CD4-positive, alpha-beta T cell (primary cell): Measurements from ENCODE around the gene ZNF486. TPM values are rescaled to one million over a fixed set of nuclear protein-coding genes. Genes with fewer than 3 reads are reported as not detected.
"Not testable (repeated sequence)": the region's sequence is repeated elsewhere in the genome, so short reads cannot be mapped to it uniquely, and the experiment has no call there.

ENCODE experiments used
- ATAC-seq: fragments of 200-7000 bp; cut with Tn5 transposase; one replicate; pipeline ENCODE4 v1.10.0; 2022; ENCODE audit warnings: mild to moderate bottlenecking; ENCODE audit not compliant: poor library complexity
- CTCF ChIA-PET: fragments of 350-600 bp; sonication (Branson Sonifier 250); formaldehyde crosslinking; loops from one replicate; lab custom pipeline; 2021; ENCODE audit warnings: antibody characterized with exemption, inconsistent platforms; lab: Charles Lee
- POLR2A ChIA-PET: fragments of 350-600 bp; sonication (Branson Sonifier 250); formaldehyde crosslinking; loops from one replicate; lab custom pipeline; 2021; ENCODE audit warnings: antibody characterized with exemption, inconsistent platforms; lab: Charles Lee
- DNase-seq, 14 experiments: peaks; one replicate each; pipeline ENCODE4 v3.0.0-alpha.2; 2013 to 2020; ENCODE audit warnings: mixed read lengths in 2 of 14
- H3K27ac ChIP-seq, 2 donors: one replicate each; pipeline versions ENCODE4 v1.5.1 to v1.7.0; 2013; ENCODE audit warnings: low read length in 2 of 2, low read depth in 1 of 2, mild to moderate bottlenecking in 1 of 2
- H3K27me3 ChIP-seq, 2 experiments: 1 replicate in 1 of 2; 2 replicates in 1 of 2; pipeline versions ENCODE4 v1.6.1 to v1.7.0; 2013; ENCODE audit warnings: low read length in 2 of 2, control low read depth in 1 of 2, mild to moderate bottlenecking in 1 of 2, moderate library complexity in 1 of 2; ENCODE audit not compliant: insufficient read depth in 2 of 2, control insufficient read depth in 1 of 2
- H3K36me3 ChIP-seq: one replicate; pipeline ENCODE4 v1.6.1; 2013; ENCODE audit warnings: low read length, control low read depth; ENCODE audit not compliant: insufficient read depth
- H3K4me1 ChIP-seq: one replicate; pipeline ENCODE4 v1.6.1; 2013; ENCODE audit warnings: low read length, control low read depth; ENCODE audit not compliant: insufficient read depth
- H3K4me3 ChIP-seq: one replicate; pipeline ENCODE4 v1.5.1; 2013; ENCODE audit warnings: mild to moderate bottlenecking, low read length, moderate library complexity
- H3K9me3 ChIP-seq, 2 experiments: 1 replicate in 1 of 2; 2 replicates in 1 of 2; pipeline versions ENCODE4 v1.6.1 to v1.7.0; 2013; ENCODE audit warnings: low read length in 2 of 2, mild to moderate bottlenecking in 2 of 2, control low read depth in 1 of 2, moderate library complexity in 1 of 2; ENCODE audit not compliant: control insufficient read depth in 1 of 2, insufficient read depth in 1 of 2
- H3K27ac Mint-ChIP-seq: one replicate; pipeline ENCODE4 v1.8.0; 2020; ENCODE audit warnings: mixed read lengths
- H3K27me3 Mint-ChIP-seq: one replicate; pipeline ENCODE4 v1.8.0; 2021; ENCODE audit warnings: mixed read lengths
- H3K36me3 Mint-ChIP-seq: one replicate; pipeline ENCODE4 v1.8.0; 2021; ENCODE audit warnings: low read depth, mixed read lengths
- H3K4me1 Mint-ChIP-seq: one replicate; pipeline ENCODE4 v1.8.0; 2021; ENCODE audit warnings: low read depth, mixed read lengths
- H3K4me3 Mint-ChIP-seq: one replicate; pipeline ENCODE4 v1.8.0; 2020; ENCODE audit warnings: mild to moderate bottlenecking, mixed read lengths
- H3K9me3 Mint-ChIP-seq: one replicate; pipeline ENCODE4 v1.8.0; 2020; ENCODE audit warnings: mixed read lengths
- CTCF ChIP-seq: fragments of 200-600 bp; IDR thresholded peaks from one replicate; pipeline ENCODE4 v1.8.0; 2022; ENCODE audit warnings: antibody characterized with exemption, mild to moderate bottlenecking
- intact Hi-C, 2 experiments: fragments of 100-400 bp; cut with DNase I in 1 of 2; cut with micrococcal nuclease in 1 of 2; formaldehyde crosslinking; loops; one replicate each; pipeline versions ENCODE4 v1.15.1 to v1.9.0; 2023 to 2025; cut with DNase I, micrococcal nuclease
- total RNA-seq, 174 experiments: library from RNA in 2 of 174; stranded (reverse) in 2 of 174; gene quantifications; one replicate each; pipeline ENCODE4 v1.2.3 and lab custom pipeline; 2021 to 2026

The ZNF486 gene
- total RNA-seq, 2 experiments from 2014 or later: 3.0 to 3.8 TPM

GRCh38 chr19:20209051-20209450 is 42.0 kb downstream of the ZNF486 start:
- Histone ChIP-seq H3K4me3 (no peak overlapping the region), H3K27ac (no peak overlapping the region), H3K27me3 (no peaks in the 10 kb centered on the region), H3K36me3 (no peaks in the 10 kb centered on the region), H3K9me3 (peaks cover 8 to 11% of the 10 kb centered on the region in 2 experiments), H3K4me1 (no peaks in the 10 kb centered on the region)
- peaks cover 22% of the 10 kb centered on the region for H3K36me3 Mint-ChIP-seq
- no peak for TF ChIP-seq CTCF
- H3K27me3 Mint-ChIP-seq: no peaks in the 10 kb centered on the region
- peaks cover 4% of the 10 kb centered on the region for H3K9me3 Mint-ChIP-seq
- H3K27ac Mint-ChIP-seq: no peak overlapping the region
- DNase-seq: no peak
- no peak for ATAC-seq
- no peak overlapping the region for H3K4me3 Mint-ChIP-seq
- intact Hi-C loops: loop anchor here in 1 of 2 experiments (10.0 kb wide), 1 partner anchor 506 kb away; no protein-coding TSS in a partner anchor
- no peaks in the 10 kb centered on the region for H3K4me1 Mint-ChIP-seq
- ChIA-PET CTCF (no interaction called here), POLR2A (no interaction called here)

GRCh38 chr19:20214366-20214765 is 47.4 kb downstream of the ZNF486 start:
- H3K36me3 ChIP-seq, H3K27ac Mint-ChIP-seq, H3K27me3 Mint-ChIP-seq, H3K27me3 ChIP-seq, H3K4me1 Mint-ChIP-seq, CTCF ChIA-PET, H3K4me3 ChIP-seq, H3K9me3 Mint-ChIP-seq, H3K27ac ChIP-seq, ATAC-seq, intact Hi-C loops, H3K4me3 Mint-ChIP-seq, POLR2A ChIA-PET, H3K4me1 ChIP-seq, DNase-seq: not testable (repeated sequence)
- peaks cover 0 to 17% of the 10 kb centered on the region in 2 experiments for H3K9me3 ChIP-seq
- peaks cover 27% of the 10 kb centered on the region for H3K36me3 Mint-ChIP-seq

- H3K9me3 ChIP-seq, intact Hi-C loops, H3K4me1 ChIP-seq, DNase-seq, H3K27me3 Mint-ChIP-seq, H3K27me3 ChIP-seq, H3K36me3 ChIP-seq, H3K27ac ChIP-seq, H3K9me3 Mint-ChIP-seq, POLR2A ChIA-PET, H3K4me3 Mint-ChIP-seq, CTCF ChIA-PET, H3K4me1 Mint-ChIP-seq, H3K4me3 ChIP-seq, ATAC-seq, H3K27ac Mint-ChIP-seq: not testable (repeated sequence)
- H3K36me3 Mint-ChIP-seq: peaks cover 44% of the 10 kb centered on the region
Measured at GRCh38 chr19:20221605-20222004, 54.6 kb downstream of the ZNF486 start.

GRCh38 chr19:20233105-20233504 is 66.1 kb downstream of the ZNF486 start:
- Histone ChIP-seq H3K9me3 (peaks cover 0 to 9% of the 10 kb centered on the region in 2 experiments), H3K4me1 (peaks cover 8% of the 10 kb centered on the region), H3K36me3 (no peaks in the 10 kb centered on the region), H3K4me3 (no peak overlapping the region), H3K27ac (no peak overlapping the region), H3K27me3 (no peaks in the 10 kb centered on the region)
- POLR2A ChIA-PET: no interaction called here
- ATAC-seq (no peak), DNase-seq (no peak)
- CTCF ChIA-PET: no interaction called here
- peaks cover 7% of the 10 kb centered on the region for H3K4me1 Mint-ChIP-seq
- H3K27ac Mint-ChIP-seq: no peak overlapping the region
- H3K27me3 Mint-ChIP-seq: no peaks in the 10 kb centered on the region
- TF ChIP-seq CTCF: no peak
- intact Hi-C loops: no loop called here
- H3K9me3 Mint-ChIP-seq: peaks cover 2% of the 10 kb centered on the region
- H3K4me3 Mint-ChIP-seq: no peak overlapping the region
- peaks cover 48% of the 10 kb centered on the region for H3K36me3 Mint-ChIP-seq
